ENCODE results near the gene SAG.
"Not testable (repeated sequence)": the region's sequence is repeated elsewhere in the genome, so short reads cannot be mapped to it uniquely, and the experiment has no call there.

Gene SAG

GRCh38 chr2:233355916-233356315, 48.3 kb downstream of the SAG start:
- DNase-seq (ENCODE audit: low read depth) = no peak

- no peak for DNase-seq (ENCODE audit: low read depth)
Observed at GRCh38 chr2:233356546-233357308, 49.1 kb downstream of the SAG start.

GRCh38 chr2:233358335-233358734, 50.7 kb downstream of the SAG start:
- no peak for DNase-seq (ENCODE audit: low read depth)

- DNase-seq (ENCODE audit: low read depth) = no peak
Observed at GRCh38 chr2:233358947-233359346, 51.3 kb downstream of the SAG start.

GRCh38 chr2:233359823-233360222, 52.2 kb downstream of the SAG start:
- no peak for DNase-seq (ENCODE audit: low read depth)

- no peak for DNase-seq (ENCODE audit: low read depth)
Observed at GRCh38 chr2:233360771-233361176, 53.2 kb downstream of the SAG start.

- no peak for DNase-seq (ENCODE audit: low read depth)
Observed at GRCh38 chr2:233361297-233361696, 53.7 kb downstream of the SAG start.

GRCh38 chr2:233362742-233363141, 55.1 kb downstream of the SAG start:
- no peak for DNase-seq (ENCODE audit: low read depth)

- DNase-seq (ENCODE audit: low read depth) = no peak
Observed at GRCh38 chr2:233363744-233364235, 56.2 kb downstream of the SAG start.

GRCh38 chr2:233365861-233366520, 58.4 kb downstream of the SAG start:
- no peak for DNase-seq (ENCODE audit: low read depth)

- no peak for DNase-seq (ENCODE audit: low read depth)
Observed at GRCh38 chr2:233367586-233367985, 60.0 kb downstream of the SAG start.

- DNase-seq (ENCODE audit: low read depth) = no peak
Observed at GRCh38 chr2:233368756-233369155, 61.1 kb downstream of the SAG start.

- DNase-seq (ENCODE audit: low read depth) = no peak
Observed at GRCh38 chr2:233369462-233369861, 61.8 kb downstream of the SAG start.

- DNase-seq (ENCODE audit: low read depth) = no peak
Observed at GRCh38 chr2:233369897-233370685, 62.5 kb downstream of the SAG start.

- DNase-seq (ENCODE audit: low read depth) = no peak
Observed at GRCh38 chr2:233371641-233372040, 64.0 kb downstream of the SAG start.

GRCh38 chr2:233372855-233373254, 65.2 kb downstream of the SAG start:
- DNase-seq (ENCODE audit: low read depth) = no peak

GRCh38 chr2:233373316-233373715, 65.7 kb downstream of the SAG start:
- no peak for DNase-seq (ENCODE audit: low read depth)

- not testable (repeated sequence) for DNase-seq (ENCODE audit: low read depth)
Observed at GRCh38 chr2:233374776-233375175, 67.2 kb downstream of the SAG start.

- no peak for DNase-seq (ENCODE audit: low read depth)
Observed at GRCh38 chr2:233375490-233376314, 68.1 kb downstream of the SAG start.

GRCh38 chr2:233379034-233379433, 71.4 kb downstream of the SAG start:
- no peak for DNase-seq (ENCODE audit: low read depth)

- DNase-seq (ENCODE audit: low read depth) = no peak
Observed at GRCh38 chr2:233379441-233379840, 71.8 kb downstream of the SAG start.
